Left forelimb (tissue), 1 donor: ENCODE measurements around the gene FANCC.
A peak's percentile ranks its signal among the peaks of the same experiment; 100 is the strongest.

Experiments
- DNase-seq: peaks from one replicate; pipeline ENCODE4 v3.0.0-alpha.2; 2018; ENCODE audit warnings: low spot score

The FANCC gene

GRCh38 chr9:95120781-95121370 lies 196.6 kb downstream of the FANCC start:
- peak; percentile 14 for DNase-seq

DNA sequence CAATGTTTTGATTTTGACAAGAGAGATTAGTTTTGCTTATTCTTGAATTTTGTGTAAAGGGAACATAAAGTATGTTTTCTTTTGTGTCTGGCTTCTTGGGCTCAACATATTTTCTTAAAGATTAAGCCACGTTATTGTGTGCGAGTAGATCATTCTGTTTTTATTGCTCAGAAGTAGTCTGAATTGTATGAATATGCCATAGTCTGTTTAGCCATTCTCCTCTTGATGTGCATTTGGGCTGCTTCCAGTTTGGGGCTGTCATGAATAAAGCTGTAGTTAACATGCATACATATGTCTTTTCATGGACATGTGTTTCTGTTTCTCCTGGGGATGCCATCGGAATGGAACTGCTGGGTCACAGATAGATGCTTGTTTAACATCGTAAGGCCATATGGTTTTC lies 198.9 kb downstream of the FANCC start:
- no peak for DNase-seq

DNA sequence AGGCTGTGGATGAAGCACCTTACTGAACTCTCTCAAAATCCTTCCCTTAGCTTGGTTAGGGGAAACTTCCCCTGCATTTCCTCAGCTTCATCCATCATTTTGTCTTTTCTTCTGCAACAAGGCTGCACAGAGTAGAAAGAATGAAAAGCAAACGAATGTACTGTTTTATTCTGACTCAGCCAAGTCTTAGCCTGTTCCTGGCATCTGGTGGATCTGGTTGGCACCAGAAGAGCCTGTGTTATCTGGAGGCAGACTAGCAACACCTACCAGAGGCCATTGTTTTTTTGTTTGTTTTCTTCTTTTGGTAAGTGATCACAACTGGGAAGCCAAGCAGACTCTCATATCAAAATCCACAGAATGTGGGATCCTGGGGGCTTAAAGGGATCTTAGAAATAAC lies 200.7 kb downstream of the FANCC start:
- DNase-seq, result no peak

DNA sequence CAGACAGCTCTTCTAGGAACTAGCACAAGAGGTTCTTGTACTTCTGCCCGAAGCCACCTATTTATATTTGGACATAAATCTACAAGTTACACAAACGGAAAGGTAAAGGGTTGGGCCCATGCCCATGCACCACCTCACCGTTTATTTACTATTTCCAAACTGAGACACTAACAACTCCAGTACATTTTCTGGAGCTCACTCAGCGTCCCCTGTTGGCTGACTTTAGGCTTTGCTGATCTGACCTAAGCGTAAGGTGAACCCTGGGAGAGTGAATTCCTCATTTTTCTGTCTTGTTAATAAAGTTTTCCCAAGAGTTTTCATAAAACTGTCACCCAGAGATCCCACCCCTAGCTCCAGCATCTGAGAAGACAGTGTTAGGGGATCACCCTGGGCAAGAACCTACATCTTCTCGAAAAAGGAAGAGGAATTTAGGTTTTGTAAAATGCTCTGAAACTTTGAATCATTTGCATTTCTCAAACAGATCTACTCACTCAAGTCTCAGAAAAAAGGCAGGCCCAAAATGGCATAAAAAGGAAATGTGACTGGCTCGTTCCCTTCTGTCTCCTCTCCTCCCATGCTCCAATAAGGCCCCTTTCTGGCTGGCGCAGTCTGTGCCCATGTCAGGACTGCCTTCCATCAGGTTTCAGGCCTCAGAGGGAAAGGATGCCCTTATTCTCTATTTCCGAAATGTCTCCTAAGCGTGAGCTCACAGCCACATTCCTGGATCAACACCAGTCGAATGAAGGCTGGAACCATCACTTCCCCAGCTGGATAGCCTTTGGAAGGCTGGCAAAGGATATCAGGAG lies 201.3 kb downstream of the FANCC start:
- DNase-seq, result no peak

DNA sequence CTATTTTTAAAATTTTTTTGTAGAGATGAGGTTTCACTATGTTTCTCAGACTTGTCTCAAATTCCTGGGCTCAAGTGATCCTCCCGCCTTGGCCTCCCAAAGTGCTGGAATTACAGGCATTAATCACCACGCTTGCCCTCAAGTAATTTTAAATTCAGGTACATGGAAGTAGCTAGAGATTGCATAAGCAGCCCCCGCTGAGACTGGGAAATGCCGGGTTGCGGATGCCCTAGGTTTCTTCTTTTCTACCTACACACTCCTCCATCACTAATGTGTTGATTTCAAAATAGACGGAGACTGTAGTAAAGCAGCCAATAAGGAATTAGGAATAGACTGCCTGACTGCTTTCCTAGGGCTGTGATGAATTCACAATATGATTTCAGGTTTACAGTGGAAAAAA lies 202.4 kb downstream of the FANCC start:
- DNase-seq, result no peak

- DNase-seq, result no peak
These were observed 204.9 kb downstream of the FANCC start for GRCh38 chr9:95112436-95113280.

- no peak for DNase-seq
These were observed 205.8 kb downstream of the FANCC start for GRCh38 chr9:95111716-95112115.

DNA sequence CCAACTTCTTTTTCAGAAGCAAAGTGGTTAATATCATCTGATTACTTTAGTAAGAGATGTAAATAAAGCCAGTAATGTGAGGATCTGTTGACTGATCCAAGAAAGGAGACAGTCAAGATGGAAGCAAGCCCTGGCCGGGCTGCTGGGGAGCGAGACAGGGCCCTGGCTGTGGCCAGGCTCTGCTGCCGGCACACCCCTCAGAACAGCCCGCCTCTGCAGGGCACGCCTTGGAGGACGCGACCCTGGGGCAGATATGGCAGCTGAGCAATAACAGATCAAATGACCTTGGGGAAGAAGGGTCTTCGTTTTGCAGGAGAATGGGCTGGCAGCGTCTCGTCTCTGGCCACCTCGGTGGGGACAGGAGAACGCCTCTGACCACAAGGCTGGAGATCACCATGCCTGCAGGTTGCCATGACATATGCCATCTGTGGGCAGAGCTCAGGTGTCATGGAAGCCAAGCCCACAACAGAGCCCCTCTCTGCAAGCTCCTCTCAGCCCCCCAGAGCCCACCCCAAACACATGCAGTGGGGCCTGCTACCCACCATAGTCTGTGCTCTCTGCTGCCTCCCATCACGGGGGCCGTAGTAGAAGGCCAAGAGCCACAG lies 206.5 kb downstream of the FANCC start:
- no peak for DNase-seq

- no peak for DNase-seq
These were observed 208.1 kb downstream of the FANCC start for GRCh38 chr9:95109456-95109855.

- no peak for DNase-seq
These were observed 208.7 kb downstream of the FANCC start for GRCh38 chr9:95108777-95109176.

DNA sequence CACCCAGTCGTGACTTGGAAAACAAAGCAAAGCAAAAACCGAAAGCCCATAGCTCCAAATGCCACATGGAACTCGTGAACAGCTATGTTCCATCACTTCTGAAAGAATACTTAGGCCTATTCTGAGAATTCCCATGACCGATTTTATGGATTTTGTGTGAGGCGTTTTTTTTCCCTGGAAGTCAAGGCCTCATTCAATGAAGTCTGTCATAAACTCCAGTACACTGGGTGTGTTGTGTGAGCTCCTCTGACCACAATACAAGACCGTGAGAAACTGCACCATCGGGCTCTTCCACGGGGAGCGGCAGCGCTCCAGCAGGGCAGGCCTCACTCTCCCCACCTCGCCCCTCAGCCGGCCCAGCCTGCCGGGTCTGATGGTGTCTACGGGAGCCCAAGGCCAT lies 209.5 kb downstream of the FANCC start:
- DNase-seq, result no peak

- DNase-seq, result no peak
These were observed 210.3 kb downstream of the FANCC start for GRCh38 chr9:95107001-95107749.

DNA sequence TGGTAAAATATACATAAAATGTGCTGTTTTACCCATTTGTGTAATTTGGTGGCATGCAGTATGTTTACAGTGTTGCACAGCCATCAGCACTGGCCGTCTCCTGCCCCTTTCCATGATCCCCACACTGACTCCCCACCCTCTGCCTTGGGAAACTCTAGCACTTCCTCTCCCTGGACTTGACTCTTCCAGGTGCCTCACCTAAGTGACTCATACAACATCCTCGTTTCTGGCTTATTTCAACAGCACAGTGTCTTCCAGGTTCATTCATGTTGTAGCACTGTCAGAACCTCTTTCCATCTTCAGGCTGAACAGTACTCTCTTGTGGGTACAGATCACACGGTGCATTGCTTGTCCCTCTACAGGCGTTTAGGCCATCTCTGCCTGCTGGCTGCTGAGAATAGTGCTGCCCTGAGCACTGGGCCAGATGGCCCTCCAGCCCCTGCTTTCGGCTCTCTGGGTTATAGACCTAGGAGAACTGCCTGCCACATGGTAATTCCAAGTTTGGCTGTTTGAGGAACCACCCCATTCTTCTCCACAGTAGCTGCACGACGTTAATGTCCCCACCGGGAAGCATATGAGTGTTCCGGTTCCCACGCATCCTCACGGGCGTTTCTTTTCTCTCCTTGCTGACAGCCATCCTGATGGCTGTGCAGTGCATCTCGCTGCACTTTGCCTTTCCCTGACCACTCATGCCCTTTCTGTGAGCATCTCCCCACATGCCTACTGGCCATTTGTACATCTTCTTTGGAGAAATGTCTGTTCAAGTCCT lies 211.8 kb downstream of the FANCC start:
- no peak for DNase-seq

DNA sequence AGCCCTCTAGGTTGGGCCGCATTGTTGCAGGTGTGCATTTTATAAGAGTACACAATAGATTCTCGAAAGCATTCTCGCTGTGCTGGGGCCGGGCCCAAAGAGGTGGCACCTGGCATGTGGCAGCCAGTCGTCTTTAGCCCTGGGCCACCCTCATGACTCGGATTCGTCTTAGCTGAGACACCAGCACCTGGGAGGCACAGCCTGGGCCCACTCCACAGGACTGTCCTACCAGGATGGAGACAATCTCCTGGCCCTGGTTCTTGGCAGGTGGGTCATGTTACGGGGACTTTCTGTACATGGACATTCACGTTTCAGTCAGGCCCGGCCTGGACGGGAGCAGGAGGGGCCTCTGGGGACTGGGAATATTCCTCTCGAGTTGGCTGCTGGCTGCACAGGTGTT lies 212.5 kb downstream of the FANCC start:
- no peak for DNase-seq

DNA sequence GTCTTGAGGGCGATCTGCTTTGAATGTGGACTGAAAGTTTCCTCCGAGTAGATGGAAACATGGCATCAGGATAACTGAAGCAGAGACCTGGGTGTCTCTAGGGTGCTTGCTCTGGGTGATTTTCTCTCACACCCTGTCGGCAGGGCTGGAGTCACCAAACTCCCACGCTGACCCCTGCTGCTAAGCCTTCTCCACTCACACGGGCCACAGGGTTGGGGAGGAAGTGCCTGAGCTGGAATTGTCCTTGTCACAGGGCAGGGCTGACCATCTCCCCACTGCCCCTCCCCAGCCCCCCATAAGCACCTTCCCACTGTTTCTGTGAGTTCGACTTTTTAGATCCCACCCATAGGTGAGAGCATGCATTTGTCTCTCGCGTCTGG lies 212.9 kb downstream of the FANCC start:
- no peak for DNase-seq

DNA sequence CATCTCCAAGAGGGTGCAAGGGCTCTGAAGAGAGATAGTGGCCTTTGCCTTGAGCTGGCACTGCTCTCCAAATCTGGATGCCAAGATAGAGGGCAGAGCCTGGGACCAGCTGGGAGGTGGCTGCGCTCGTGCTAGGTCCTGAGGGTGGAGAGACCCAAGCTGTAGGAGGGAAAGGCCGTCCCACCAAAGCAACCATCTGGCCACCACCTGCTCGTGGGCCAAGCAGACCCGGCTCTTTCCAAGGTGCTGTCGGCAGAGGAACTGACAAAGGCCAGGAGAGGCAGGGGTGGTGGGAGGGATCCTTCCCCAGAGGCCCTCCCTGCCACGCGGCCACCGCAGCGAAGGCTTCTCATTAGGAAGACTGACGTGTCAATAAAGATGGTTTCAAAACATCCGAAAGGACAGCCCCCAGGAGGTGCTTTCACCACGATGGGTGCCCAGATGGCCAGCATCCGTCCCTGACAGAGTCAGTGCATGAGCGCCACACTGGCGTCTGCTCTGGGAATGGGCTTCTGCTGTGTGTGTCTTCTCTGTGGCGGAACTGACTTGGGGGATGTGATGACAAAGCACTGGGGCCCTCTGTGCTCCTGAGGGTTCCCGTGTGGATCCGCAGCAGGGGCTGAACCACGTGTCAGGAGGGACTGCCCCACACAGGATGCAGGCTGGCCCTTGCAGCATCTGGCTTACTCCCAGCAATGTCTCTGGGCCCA lies 213.5 kb downstream of the FANCC start:
- DNase-seq, result no peak

GRCh38 chr9:95103281-95103771 lies 214.2 kb downstream of the FANCC start:
- no peak for DNase-seq

DNA sequence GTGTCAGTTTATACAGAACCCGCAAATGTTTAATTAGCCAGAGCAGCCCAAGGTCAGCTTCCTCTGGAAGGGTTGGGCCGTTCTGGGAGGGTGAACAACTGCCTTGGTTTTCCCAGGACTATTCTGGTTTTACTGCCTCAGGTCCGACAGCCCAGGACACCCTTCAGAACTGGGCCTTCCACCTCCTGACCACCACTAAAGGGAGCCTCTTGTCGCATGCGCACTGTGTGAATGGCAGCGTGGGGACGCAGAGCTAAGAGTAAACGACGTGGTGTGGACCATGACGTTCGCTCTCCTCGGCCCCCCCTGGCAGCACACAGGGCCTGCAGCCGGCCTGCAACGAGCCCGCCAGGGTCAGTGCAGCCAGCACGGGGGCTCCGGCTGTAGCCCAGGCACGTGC lies 214.9 kb downstream of the FANCC start:
- no peak for DNase-seq

- DNase-seq, result no peak
These were observed 215.5 kb downstream of the FANCC start for GRCh38 chr9:95102001-95102433.

- DNase-seq, result no peak
These were observed 216.2 kb downstream of the FANCC start for GRCh38 chr9:95101326-95101725.
